HG03442 (cell line): ENCODE measurements around the gene TMEM158.

Experiments
- ATAC-seq: cut with Tn5 transposase; IDR thresholded peaks from one replicate; pipeline ENCODE4 v1.9.1; 2021; ENCODE audit warnings: mild to moderate bottlenecking, moderate library complexity; ENCODE audit not compliant: unreplicated experiment

Gene TMEM158

GRCh38 chr3:45226206-45226915, at the start of gene TMEM158:
Gene TMEM158 (minus strand): TSS chr3:45226287. CDS start chr3:45226027, 260 bp downstream.
- peak; percentile 72 for ATAC-seq

- ATAC-seq = no peak
Measured at GRCh38 chr3:45275006-45275704, 49.1 kb upstream of the TMEM158 start.

GRCh38 chr3:45273681-45274515, 47.8 kb upstream of the TMEM158 start:
- ATAC-seq = no peak

- no peak for ATAC-seq
Measured at GRCh38 chr3:45272828-45273470, 46.9 kb upstream of the TMEM158 start.

- ATAC-seq = no peak
Measured at GRCh38 chr3:45272032-45272810, 46.1 kb upstream of the TMEM158 start.

GRCh38 chr3:45269952-45270351, 43.9 kb upstream of the TMEM158 start:
- no peak for ATAC-seq

- ATAC-seq = no peak
Measured at GRCh38 chr3:45267097-45267496, 41.0 kb upstream of the TMEM158 start.

GRCh38 chr3:45261333-45262110, 35.4 kb upstream of the TMEM158 start:
- no peak for ATAC-seq

- ATAC-seq = no peak
Measured at GRCh38 chr3:45259133-45259532, 33.0 kb upstream of the TMEM158 start.

- ATAC-seq = no peak
Measured at GRCh38 chr3:45258317-45258716, 32.2 kb upstream of the TMEM158 start.

GRCh38 chr3:45253316-45253715, 27.2 kb upstream of the TMEM158 start:
- ATAC-seq = no peak

GRCh38 chr3:45252826-45253225, 26.7 kb upstream of the TMEM158 start:
- ATAC-seq = no peak

- no peak for ATAC-seq
Measured at GRCh38 chr3:45249391-45249790, 23.3 kb upstream of the TMEM158 start.

- no peak for ATAC-seq
Measured at GRCh38 chr3:45246241-45246640, 20.2 kb upstream of the TMEM158 start.

GRCh38 chr3:45244356-45244755, 18.3 kb upstream of the TMEM158 start:
- no peak for ATAC-seq

- ATAC-seq = no peak
Measured at GRCh38 chr3:45241206-45241605, 15.1 kb upstream of the TMEM158 start.

GRCh38 chr3:45240292-45240691, 14.2 kb upstream of the TMEM158 start:
- no peak for ATAC-seq

GRCh38 chr3:45239254-45239653, 13.2 kb upstream of the TMEM158 start:
- no peak for ATAC-seq

GRCh38 chr3:45236964-45237363, 10.9 kb upstream of the TMEM158 start:
- no peak for ATAC-seq

- ATAC-seq = no peak
Measured at GRCh38 chr3:45235409-45235808, 9.3 kb upstream of the TMEM158 start.
